Nephron progenitor cell (in vitro differentiated cells): ENCODE results near the gene ACOT7.

Source experiments
- DNase-seq: peaks from one replicate; pipeline ENCODE4 v3.0.0; 2021
- H3K27ac Mint-ChIP-seq: 2 replicates; pipeline ENCODE4 v1.8.0; 2021; ENCODE audit warnings: mild to moderate bottlenecking, moderate library complexity, mixed read lengths
- H3K27me3 Mint-ChIP-seq: 2 replicates; pipeline ENCODE4 v1.8.0; 2021; ENCODE audit warnings: mild to moderate bottlenecking, low read depth, mixed read lengths; ENCODE audit not compliant: poor library complexity
- H3K36me3 Mint-ChIP-seq: 2 replicates; pipeline ENCODE4 v1.8.0; 2021; ENCODE audit warnings: low read depth, mixed read lengths
- H3K4me1 Mint-ChIP-seq: 2 replicates; pipeline ENCODE4 v1.8.0; 2021; ENCODE audit warnings: mixed read lengths
- H3K4me3 Mint-ChIP-seq: 2 replicates; pipeline ENCODE4 v1.8.0; 2021; ENCODE audit warnings: mild to moderate bottlenecking, moderate library complexity, mixed read lengths
- H3K9me3 Mint-ChIP-seq: 2 replicates; pipeline ENCODE4 v1.8.0; 2021; ENCODE audit warnings: mild to moderate bottlenecking, moderate library complexity, mixed read lengths
- CTCF ChIP-seq: fragments of 200-600 bp; sonication (generic); IDR thresholded peaks from 2 replicates; pipeline ENCODE4 v1.5.0; 2021; ENCODE audit warnings: antibody characterized with exemption

Gene ACOT7

GRCh38 chr1:6266641-6267040 lies 126.9 kb downstream of the ACOT7 start:
- Mint-ChIP-seq H3K4me1 (peaks cover 94% of the 10 kb centered on the region), H3K4me3 (no peak overlapping the region), H3K27me3 (peaks cover 11% of the 10 kb centered on the region), H3K27ac (no peak overlapping the region), H3K9me3 (no peaks in the 10 kb centered on the region), H3K36me3 (no peaks in the 10 kb centered on the region)
- no peak for TF ChIP-seq CTCF
- no peak for DNase-seq

DNA sequence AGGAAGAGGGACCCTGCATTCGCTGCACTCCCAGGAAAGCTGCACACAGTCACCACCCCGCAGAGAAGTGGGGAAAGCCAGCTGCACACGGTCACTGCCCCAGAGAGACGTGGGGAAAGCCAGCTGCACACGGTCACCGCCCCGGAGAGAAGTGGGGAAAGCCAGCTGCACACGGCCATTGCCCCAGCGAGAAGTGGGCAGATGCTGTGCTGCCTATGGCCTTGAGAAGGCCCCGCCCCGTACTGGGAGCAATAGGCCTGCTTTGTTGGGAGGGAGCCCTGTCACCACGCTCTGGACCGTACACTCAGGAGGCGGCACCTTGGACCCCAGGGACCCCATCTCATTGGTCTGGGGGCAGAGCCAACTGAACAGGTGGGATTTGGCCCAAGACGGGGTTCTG lies 128.4 kb downstream of the ACOT7 start:
- Mint-ChIP-seq H3K27me3 (peaks cover 15% of the 10 kb centered on the region), H3K4me3 (no peak overlapping the region), H3K36me3 (no peaks in the 10 kb centered on the region), H3K9me3 (no peaks in the 10 kb centered on the region), H3K4me1 (peaks cover 81% of the 10 kb centered on the region), H3K27ac (no peak overlapping the region)
- no peak for TF ChIP-seq CTCF
- no peak for DNase-seq

GRCh38 chr1:6263716-6264115 lies 129.9 kb downstream of the ACOT7 start:
- Mint-ChIP-seq H3K36me3 (no peaks in the 10 kb centered on the region), H3K27me3 (peaks cover 28% of the 10 kb centered on the region), H3K9me3 (no peaks in the 10 kb centered on the region), H3K27ac (no peak overlapping the region), H3K4me1 (peaks cover 74% of the 10 kb centered on the region), H3K4me3 (no peak overlapping the region)
- DNase-seq, result no peak
- TF ChIP-seq CTCF, result no peak

DNA sequence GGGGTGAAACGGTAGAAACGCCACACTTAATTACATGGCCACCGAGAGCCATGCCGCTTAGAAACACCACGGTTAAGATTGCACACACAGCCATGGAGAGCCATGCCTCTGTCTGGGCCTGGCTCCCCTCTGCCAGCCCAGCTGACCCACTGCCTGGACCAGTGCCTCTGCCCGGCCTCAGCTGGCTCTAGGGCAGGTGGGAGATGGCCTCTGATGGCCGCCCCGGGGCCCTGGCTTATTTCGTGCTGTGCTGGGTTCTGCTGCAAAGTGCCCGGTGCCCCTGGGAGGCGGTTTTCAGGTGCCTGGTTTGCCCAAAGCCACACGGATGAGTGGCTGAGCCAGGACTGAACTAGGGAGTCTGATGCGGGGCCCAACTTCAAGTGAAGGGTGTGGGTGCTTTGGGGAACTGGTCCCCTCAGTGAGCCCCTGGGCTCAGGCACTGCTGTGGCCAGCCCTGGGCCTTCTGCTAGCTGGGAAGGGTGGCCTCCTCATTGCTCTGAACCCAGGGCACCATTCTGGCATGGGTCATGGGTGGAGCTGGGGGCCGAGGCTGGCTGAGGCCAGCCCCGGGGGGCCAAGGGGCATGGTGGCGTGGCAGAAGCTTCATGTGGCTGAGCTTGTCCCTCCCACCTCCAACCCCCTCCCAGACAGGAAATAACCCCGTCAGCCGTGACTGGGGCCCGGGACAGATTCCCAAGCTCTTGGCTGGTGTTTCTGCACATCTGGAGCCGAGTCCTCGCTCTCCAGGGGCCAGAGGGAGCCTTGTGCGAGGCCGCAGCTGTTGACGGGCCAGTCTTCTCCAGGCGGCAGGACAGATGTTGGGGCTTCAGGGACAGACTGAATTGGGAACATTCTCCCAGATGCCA lies 130.8 kb downstream of the ACOT7 start:
- no peaks in the 10 kb centered on the region for H3K36me3 Mint-ChIP-seq

DNA sequence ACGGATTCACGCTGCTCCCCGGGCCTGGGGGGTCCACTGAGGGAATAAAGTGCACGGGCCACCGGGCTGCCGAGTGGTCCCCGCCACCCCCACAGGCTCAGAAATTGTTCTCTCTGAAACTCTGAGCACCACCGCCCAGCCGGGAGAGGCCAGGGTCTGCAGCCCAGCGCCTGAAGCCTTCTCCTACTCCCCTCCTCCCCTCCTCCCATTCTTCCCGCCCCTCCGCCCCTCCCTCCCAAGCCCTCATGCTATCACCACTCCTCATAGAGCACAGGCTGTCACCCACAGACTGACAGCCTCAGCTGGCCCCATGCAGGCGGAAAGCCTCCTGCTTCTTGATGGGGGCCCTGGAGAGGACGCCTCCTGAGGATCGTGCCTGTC lies 132.0 kb downstream of the ACOT7 start:
- Mint-ChIP-seq H3K27me3 (peaks cover 46% of the 10 kb centered on the region), H3K4me1 (peaks cover 56% of the 10 kb centered on the region), H3K4me3 (peak overlapping the region; percentile 74), H3K9me3 (no peaks in the 10 kb centered on the region), H3K36me3 (no peaks in the 10 kb centered on the region), H3K27ac (no peak overlapping the region)
- peak; percentile 60 for DNase-seq
- no peak for TF ChIP-seq CTCF

More for the DNA sequence above, 130.8 kb downstream of the ACOT7 start:
- Mint-ChIP-seq H3K4me1 (peaks cover 65% of the 10 kb centered on the region), H3K9me3 (no peaks in the 10 kb centered on the region), H3K4me3 (no peak overlapping the region), H3K27me3 (peaks cover 37% of the 10 kb centered on the region), H3K27ac (no peak overlapping the region)
- peak; percentile 45 for DNase-seq
- no peak for TF ChIP-seq CTCF
